NCI-H446 (cell line): ENCODE data around the gene BSG.
"Not testable (repeated sequence)": the region's sequence is repeated elsewhere in the genome, so short reads cannot be mapped to it uniquely, and the experiment has no call there.

Source experiments
- DNase-seq, 2 experiments: peaks; one replicate each; lab custom pipeline; 2025; lab: John Stamatoyannopoulos, UW

Gene BSG

GRCh38 chr19:604355-604754, 32.0 kb downstream of the BSG start:
- DNase-seq, result no peak

GRCh38 chr19:605061-605971, 32.9 kb downstream of the BSG start:
- DNase-seq, result not testable (repeated sequence)

- no peak for DNase-seq
These were observed 35.1 kb downstream of the BSG start for GRCh38 chr19:607301-608154.

- no peak for DNase-seq
These were observed 36.0 kb downstream of the BSG start for GRCh38 chr19:608155-609003.

- DNase-seq, result no peak
These were observed 36.6 kb downstream of the BSG start for GRCh38 chr19:609004-609346.

- no peak for DNase-seq
These were observed 37.8 kb downstream of the BSG start for GRCh38 chr19:610071-610800.

GRCh38 chr19:610801-611480, 38.5 kb downstream of the BSG start:
- DNase-seq, result no peak

- no peak for DNase-seq
These were observed 39.1 kb downstream of the BSG start for GRCh38 chr19:611481-611868.

- DNase-seq, result no peak
These were observed 40.5 kb downstream of the BSG start for GRCh38 chr19:612941-613340.

- no peak for DNase-seq
These were observed 41.6 kb downstream of the BSG start for GRCh38 chr19:613732-614567.

- DNase-seq, result no peak
These were observed 43.2 kb downstream of the BSG start for GRCh38 chr19:615619-616018.

- DNase-seq, result no peak
These were observed 43.8 kb downstream of the BSG start for GRCh38 chr19:616062-616700.

GRCh38 chr19:616747-617526, 44.5 kb downstream of the BSG start:
- DNase-seq, result no peak

GRCh38 chr19:617551-618246, 45.3 kb downstream of the BSG start:
- no peak for DNase-seq

GRCh38 chr19:618247-618619, 45.8 kb downstream of the BSG start:
- DNase-seq, result no peak

GRCh38 chr19:618674-619285, 46.4 kb downstream of the BSG start:
- no peak for DNase-seq

GRCh38 chr19:619286-620002, 47.0 kb downstream of the BSG start:
- no peak for DNase-seq
